ENCODE measurements around the gene GAS2L1. TPM values are rescaled to one million over a fixed set of nuclear protein-coding genes. Genes with fewer than 3 reads are reported as not detected.

The GAS2L1 gene
- polyA plus RNA-seq, 3 donors = 14.9 to 20.0 (median 15.7) TPM

DNA sequence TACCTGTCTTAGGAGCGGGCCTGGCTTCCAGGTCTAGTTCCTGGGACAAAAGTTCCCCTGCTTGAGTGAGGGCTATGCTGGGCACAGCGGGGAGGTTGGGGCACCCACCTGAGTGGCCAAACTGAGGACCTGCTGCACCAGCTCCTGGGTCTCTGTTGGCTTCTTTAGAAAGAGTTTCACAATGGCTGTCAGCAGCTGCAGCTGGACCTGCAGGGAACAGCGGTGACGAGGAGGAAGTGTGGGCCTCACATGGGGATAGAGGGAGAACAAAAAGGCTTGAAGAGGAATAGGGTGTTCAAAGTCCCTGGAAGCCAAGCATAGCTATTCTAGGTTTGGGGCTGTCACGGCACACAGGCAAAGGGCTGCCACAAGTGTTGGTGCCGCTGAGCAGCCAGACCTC lies 35.7 kb downstream of the GAS2L1 start:
- Mint-ChIP-seq H3K9me3 (no peaks in the 10 kb centered on the region), H3K4me1 (no peaks in the 10 kb centered on the region), H3K36me3 (peaks cover 93 to 100% of the 10 kb centered on the region in 2 donors), H3K4me3 (no peak overlapping the region), H3K27me3 (ENCODE audit: low read depth in 3 of 3) (peaks cover 0 to 3% (median 0%) of the 10 kb centered on the region in 3 donors), H3K27ac (peak overlapping the region in 1 of 7 donors; percentile 21)
- no peaks in the 10 kb centered on the region for H3K79me2 ChIP-seq (ENCODE audit: insufficient read depth, low read length)
- no peak overlapping the region for H3K4me3 ChIP-seq (replicated peaks in 1 of 3; ENCODE audit: low read depth in 2 of 3, low read length in 3 of 3)
- peaks cover 45% of the 10 kb centered on the region for H4K20me1 ChIP-seq (ENCODE audit: insufficient read depth, low read length)
- intact Hi-C loops (cut with micrococcal nuclease) = no loop called here
- 45% methylated on average over 6 of the region's 6 CpGs for WGBS (ENCODE audit: insufficient coverage)
- peaks cover 91 to 100% of the 10 kb centered on the region in 2 donors for H3K36me3 ChIP-seq (replicated peaks in 1 of 2; ENCODE audit: control insufficient read depth in 1 of 2, insufficient read depth in 2 of 2, low read length in 2 of 2)
- no peak overlapping the region for H3K9ac ChIP-seq (ENCODE audit: insufficient read depth, low read length, poor library complexity, severe bottlenecking)
- H3K27me3 ChIP-seq (ENCODE audit: control insufficient read depth in 2 of 2, insufficient read depth in 2 of 2, low read length in 2 of 2) = no peaks in the 10 kb centered on the region
- TF ChIP-seq, protein P1, sequence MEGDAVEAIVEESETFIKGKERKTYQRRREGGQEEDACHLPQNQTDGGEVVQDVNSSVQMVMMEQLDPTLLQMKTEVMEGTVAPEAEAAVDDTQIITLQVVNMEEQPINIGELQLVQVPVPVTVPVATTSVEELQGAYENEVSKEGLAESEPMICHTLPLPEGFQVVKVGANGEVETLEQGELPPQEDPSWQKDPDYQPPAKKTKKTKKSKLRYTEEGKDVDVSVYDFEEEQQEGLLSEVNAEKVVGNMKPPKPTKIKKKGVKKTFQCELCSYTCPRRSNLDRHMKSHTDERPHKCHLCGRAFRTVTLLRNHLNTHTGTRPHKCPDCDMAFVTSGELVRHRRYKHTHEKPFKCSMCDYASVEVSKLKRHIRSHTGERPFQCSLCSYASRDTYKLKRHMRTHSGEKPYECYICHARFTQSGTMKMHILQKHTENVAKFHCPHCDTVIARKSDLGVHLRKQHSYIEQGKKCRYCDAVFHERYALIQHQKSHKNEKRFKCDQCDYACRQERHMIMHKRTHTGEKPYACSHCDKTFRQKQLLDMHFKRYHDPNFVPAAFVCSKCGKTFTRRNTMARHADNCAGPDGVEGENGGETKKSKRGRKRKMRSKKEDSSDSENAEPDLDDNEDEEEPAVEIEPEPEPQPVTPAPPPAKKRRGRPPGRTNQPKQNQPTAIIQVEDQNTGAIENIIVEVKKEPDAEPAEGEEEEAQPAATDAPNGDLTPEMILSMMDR (IDR thresholded peaks at IDR 0.05) = no peak
- H3K9me3 ChIP-seq (replicated peaks in 1 of 2; ENCODE audit: control insufficient read depth in 1 of 2, insufficient read depth in 1 of 2, low read length in 2 of 2) = no peaks in the 10 kb centered on the region
- H3K27ac ChIP-seq (ENCODE audit: low read depth in 1 of 2, low read length in 2 of 2) = peak overlapping the region in 1 of 2 donors; percentile 5
- H2AFZ ChIP-seq (ENCODE audit: insufficient read depth, low read depth, low read length, poor library complexity, severe bottlenecking) = no peak overlapping the region
- H3K4me1 ChIP-seq (ENCODE audit: control insufficient read depth in 1 of 2, insufficient read depth in 2 of 2, low read length in 2 of 2) = no peaks in the 10 kb centered on the region
- DNase-seq = no peak
- no peak overlapping the region for H3K4me2 ChIP-seq (replicated peaks; ENCODE audit: extremely low read depth, low read length, poor library complexity, severe bottlenecking)

DNA sequence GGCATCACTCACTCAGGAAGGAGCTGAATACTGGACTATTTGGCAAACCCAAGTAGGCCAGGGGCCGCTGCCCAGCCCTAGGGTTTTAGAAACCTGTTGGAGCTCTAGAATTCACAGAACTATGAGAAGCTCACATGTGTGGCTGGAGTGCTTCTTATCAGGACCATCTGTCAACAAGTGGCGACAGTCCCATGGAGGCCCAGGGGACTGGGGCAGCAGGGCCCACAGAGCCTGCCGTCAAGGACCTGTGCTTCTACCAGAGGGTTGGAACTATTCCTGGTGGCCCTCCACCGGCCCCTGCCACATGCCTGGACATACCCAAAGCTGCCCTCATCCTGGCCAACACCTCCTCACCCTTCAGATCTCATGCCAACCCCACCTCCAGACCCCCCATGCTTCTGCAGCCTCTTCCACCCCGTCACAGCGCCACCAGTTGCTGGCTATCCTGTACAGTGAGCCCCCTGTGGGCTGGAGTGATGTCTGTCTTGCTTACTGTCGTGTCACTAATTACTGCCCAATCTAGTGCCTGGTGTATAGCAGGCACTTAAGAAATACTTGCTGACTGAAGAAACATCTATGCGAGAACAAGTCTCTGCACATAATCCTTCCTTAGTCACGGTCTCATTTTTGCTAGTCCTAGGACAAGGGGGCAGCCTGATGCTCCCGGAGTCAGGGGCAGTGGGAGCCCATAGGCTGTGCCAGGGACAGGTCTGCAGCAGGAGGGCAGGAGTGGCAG lies 36.3 kb downstream of the GAS2L1 start:
- Histone ChIP-seq H3K4me1 (ENCODE audit: control insufficient read depth in 1 of 2, insufficient read depth in 2 of 2, low read length in 2 of 2) (no peaks in the 10 kb centered on the region), H3K27ac (ENCODE audit: low read depth in 1 of 2, low read length in 2 of 2) (peak overlapping the region in 1 of 2 donors; percentile 8), H3K4me2 (replicated peaks; ENCODE audit: extremely low read depth, low read length, poor library complexity, severe bottlenecking) (no peak overlapping the region), H2AFZ (ENCODE audit: insufficient read depth, low read depth, low read length, poor library complexity, severe bottlenecking) (no peak overlapping the region), H3K4me3 (replicated peaks in 1 of 3; ENCODE audit: low read depth in 2 of 3, low read length in 3 of 3) (no peak overlapping the region), H4K20me1 (ENCODE audit: insufficient read depth, low read length) (peaks cover 48% of the 10 kb centered on the region), H3K27me3 (ENCODE audit: control insufficient read depth in 2 of 2, insufficient read depth in 2 of 2, low read length in 2 of 2) (no peaks in the 10 kb centered on the region), H3K9me3 (replicated peaks in 1 of 2; ENCODE audit: control insufficient read depth in 1 of 2, insufficient read depth in 1 of 2, low read length in 2 of 2) (no peaks in the 10 kb centered on the region), H3K79me2 (ENCODE audit: insufficient read depth, low read length) (no peaks in the 10 kb centered on the region), H3K36me3 (replicated peaks in 1 of 2; ENCODE audit: control insufficient read depth in 1 of 2, insufficient read depth in 2 of 2, low read length in 2 of 2) (peaks cover 91 to 100% of the 10 kb centered on the region in 2 donors), H3K9ac (ENCODE audit: insufficient read depth, low read length, poor library complexity, severe bottlenecking) (no peak overlapping the region)
- Mint-ChIP-seq H3K9me3 (no peaks in the 10 kb centered on the region), H3K36me3 (peaks cover 94 to 100% of the 10 kb centered on the region in 2 donors), H3K4me1 (no peaks in the 10 kb centered on the region), H3K4me3 (no peak overlapping the region), H3K27me3 (ENCODE audit: low read depth in 3 of 3) (peaks cover 0 to 3% (median 0%) of the 10 kb centered on the region in 3 donors), H3K27ac (peak overlapping the region in 6 of 7 donors; percentile 4 to 83 (median 25))
- TF ChIP-seq, protein P1 (IDR thresholded peaks at IDR 0.05) = no peak
- intact Hi-C loops (cut with micrococcal nuclease) = no loop called here
- WGBS (ENCODE audit: insufficient coverage) = 87% methylated on average over 6 of the region's 10 CpGs
- DNase-seq = no peak

All from CD14-positive monocyte (primary cell).